Measurements from ENCODE around the gene UBC. TPM values are rescaled to one million over a fixed set of nuclear protein-coding genes. Genes with fewer than 3 reads are reported as not detected.

UBC gene
- total RNA-seq, 2 donors from 2014 or later: 637 to 675 TPM

DNA sequence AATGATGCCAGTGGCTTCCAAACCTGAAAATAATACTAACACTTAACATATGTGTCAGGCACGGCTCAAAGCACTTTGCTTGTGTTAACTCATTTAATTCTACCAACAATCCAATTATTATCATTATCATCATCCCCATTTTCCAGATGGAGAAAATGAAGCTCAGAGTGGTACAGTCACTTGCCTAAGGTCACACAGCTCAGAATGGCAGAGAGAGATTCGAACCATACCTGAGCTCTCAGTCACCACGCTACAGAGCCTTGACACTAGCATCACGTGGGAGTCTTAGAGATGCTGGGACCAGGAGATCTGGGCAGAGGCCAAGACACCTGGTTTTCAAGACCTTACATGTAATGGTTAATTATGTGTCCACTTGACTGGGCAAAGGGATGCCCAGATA is 40.3 kb upstream of the UBC start:
- peaks cover 2 to 25% of the 10 kb centered on the region in 2 donors for H3K36me3 ChIP-seq (replicated peaks in 1 of 2; ENCODE audit: insufficient read depth in 1 of 2, low read depth in 2 of 2)
- WGBS, 2 donors: 96 to 98% methylated on average over 4 of the region's 4 CpGs
- ATAC-seq: no peak

DNA sequence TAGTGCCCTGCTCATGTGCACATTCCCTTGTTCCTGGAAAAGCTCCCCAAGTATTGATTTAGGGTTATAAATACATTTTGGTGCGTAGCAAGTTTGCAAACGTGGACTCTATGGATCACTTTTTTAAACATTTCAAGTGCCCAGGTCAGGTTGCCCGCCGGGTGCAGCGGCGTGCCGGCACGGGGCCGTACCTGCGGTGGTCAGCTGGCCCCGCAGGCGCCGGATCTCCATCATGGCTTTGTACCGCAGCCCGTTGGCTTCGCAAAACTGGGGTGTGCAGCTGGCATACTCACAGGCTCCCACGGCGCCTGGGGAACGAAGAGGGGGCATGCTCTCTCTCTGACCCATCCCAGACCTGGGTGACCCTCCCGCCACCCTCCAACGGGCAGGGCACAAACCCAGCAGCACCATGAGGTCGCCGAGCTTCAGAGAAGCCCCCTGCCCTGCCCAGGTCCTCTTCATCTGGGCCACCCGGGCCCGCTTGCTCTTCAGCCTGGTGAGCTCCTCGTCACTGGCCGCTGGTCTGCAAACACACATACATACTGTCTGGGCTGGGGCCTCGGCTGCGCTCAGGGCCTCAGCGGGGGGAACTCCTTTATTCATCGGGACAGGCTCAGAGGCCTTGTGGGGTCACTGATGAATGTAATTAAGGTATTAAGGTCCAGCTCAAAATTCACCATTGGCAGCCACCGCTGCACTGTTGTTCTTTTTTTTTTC is 39.4 kb upstream of the UBC start:
- WGBS, 2 donors: 90 to 92% methylated on average over 10 to 32 of the region's 32 CpGs
- TF ChIP-seq POLR2A (IDR thresholded peaks at IDR 0.05): no peak
- TF ChIP-seq, protein P1, sequence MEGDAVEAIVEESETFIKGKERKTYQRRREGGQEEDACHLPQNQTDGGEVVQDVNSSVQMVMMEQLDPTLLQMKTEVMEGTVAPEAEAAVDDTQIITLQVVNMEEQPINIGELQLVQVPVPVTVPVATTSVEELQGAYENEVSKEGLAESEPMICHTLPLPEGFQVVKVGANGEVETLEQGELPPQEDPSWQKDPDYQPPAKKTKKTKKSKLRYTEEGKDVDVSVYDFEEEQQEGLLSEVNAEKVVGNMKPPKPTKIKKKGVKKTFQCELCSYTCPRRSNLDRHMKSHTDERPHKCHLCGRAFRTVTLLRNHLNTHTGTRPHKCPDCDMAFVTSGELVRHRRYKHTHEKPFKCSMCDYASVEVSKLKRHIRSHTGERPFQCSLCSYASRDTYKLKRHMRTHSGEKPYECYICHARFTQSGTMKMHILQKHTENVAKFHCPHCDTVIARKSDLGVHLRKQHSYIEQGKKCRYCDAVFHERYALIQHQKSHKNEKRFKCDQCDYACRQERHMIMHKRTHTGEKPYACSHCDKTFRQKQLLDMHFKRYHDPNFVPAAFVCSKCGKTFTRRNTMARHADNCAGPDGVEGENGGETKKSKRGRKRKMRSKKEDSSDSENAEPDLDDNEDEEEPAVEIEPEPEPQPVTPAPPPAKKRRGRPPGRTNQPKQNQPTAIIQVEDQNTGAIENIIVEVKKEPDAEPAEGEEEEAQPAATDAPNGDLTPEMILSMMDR (IDR thresholded peaks at IDR 0.05): no peak
- ATAC-seq (no peak), DNase-seq (no peak)
- no peaks in the 10 kb centered on the region for H3K4me1 ChIP-seq
- H3K9me3 ChIP-seq: no peaks in the 10 kb centered on the region
- H3K27ac ChIP-seq: no peak overlapping the region
- H3K4me3 ChIP-seq: no peak overlapping the region
- H3K36me3 ChIP-seq (replicated peaks in 1 of 2; ENCODE audit: insufficient read depth in 1 of 2, low read depth in 2 of 2): peaks cover 4 to 28% of the 10 kb centered on the region in 2 donors
- intact Hi-C loops (cut with DNase I): no loop called here
- no peaks in the 10 kb centered on the region for H3K27me3 ChIP-seq

More for the DNA sequence above, 40.3 kb upstream of the UBC start:
- H3K4me3 ChIP-seq: no peak overlapping the region
- H3K27me3 ChIP-seq: no peaks in the 10 kb centered on the region
- DNase-seq: no peak
- no peaks in the 10 kb centered on the region for H3K4me1 ChIP-seq
- no peaks in the 10 kb centered on the region for H3K9me3 ChIP-seq
- TF ChIP-seq, protein P1 (IDR thresholded peaks at IDR 0.05): no peak
- TF ChIP-seq POLR2A (IDR thresholded peaks at IDR 0.05): no peak
- intact Hi-C loops (cut with DNase I): no loop called here
- no peak overlapping the region for H3K27ac ChIP-seq

DNA sequence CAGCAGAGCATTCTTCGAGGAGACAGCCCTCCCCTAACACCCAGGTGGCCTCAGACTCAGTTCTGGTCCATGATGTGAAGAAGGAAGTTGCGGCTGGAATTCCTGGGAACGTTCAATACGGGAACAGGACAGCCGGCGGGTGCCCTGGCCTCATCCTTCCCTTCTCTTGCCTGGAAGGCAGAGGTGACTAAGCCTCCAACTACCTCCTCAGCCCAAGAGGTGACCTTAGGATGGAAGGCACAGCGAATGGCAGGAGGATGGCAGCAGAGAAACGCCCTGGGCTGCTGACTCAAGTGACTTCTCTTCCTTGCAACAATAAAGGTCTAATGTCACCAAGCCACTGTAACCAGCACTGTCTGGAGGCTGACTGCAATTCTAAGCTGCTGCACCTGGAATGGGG is 38.4 kb upstream of the UBC start:
- DNase-seq (no peak), ATAC-seq (no peak)
- Histone ChIP-seq H3K36me3 (replicated peaks in 1 of 2; ENCODE audit: insufficient read depth in 1 of 2, low read depth in 2 of 2) (peaks cover 7 to 32% of the 10 kb centered on the region in 2 donors), H3K27me3 (no peaks in the 10 kb centered on the region), H3K4me3 (no peak overlapping the region), H3K9me3 (no peaks in the 10 kb centered on the region), H3K4me1 (no peaks in the 10 kb centered on the region), H3K27ac (no peak overlapping the region)
- no peak for TF ChIP-seq POLR2A (IDR thresholded peaks at IDR 0.05)
- TF ChIP-seq, protein P1 (IDR thresholded peaks at IDR 0.05): no peak
- intact Hi-C loops (cut with DNase I): no loop called here
- WGBS, 2 donors: 77% methylated on average over 8 of the region's 8 CpGs; no CpG with 5 or more reads in 1 of the 2 donors

DNA sequence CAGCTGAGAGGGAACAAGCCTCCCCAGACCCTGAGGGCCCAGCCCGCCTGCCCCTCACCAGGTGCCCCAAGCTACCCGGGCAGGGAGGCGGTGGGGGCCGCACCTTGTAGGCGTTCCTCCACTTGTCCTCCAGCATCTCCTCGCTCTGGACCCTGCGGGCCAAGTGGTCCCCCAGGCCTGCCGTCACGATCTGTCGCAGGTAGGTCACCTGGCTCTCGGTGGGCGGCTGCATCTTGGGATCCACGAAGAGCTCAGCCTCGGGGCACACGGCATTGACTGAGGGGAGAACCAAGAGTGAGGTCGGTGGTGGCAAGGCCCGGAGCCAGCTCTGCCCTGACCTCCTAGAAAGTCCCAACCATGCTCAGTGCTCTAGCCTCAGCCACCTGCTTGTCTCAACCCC is 37.8 kb upstream of the UBC start:
- H3K27me3 ChIP-seq: no peaks in the 10 kb centered on the region
- peaks cover 7 to 35% of the 10 kb centered on the region in 2 donors for H3K36me3 ChIP-seq (replicated peaks in 1 of 2; ENCODE audit: insufficient read depth in 1 of 2, low read depth in 2 of 2)

More for the DNA sequence above, 37.8 kb upstream of the UBC start:
- Histone ChIP-seq H3K4me3 (no peak overlapping the region), H3K4me1 (no peaks in the 10 kb centered on the region), H3K27ac (no peak overlapping the region), H3K9me3 (no peaks in the 10 kb centered on the region)
- ATAC-seq (no peak), DNase-seq (no peak)
- 90 to 99% methylated on average over 12 to 17 of the region's 17 CpGs for WGBS, 2 donors
- intact Hi-C loops (cut with DNase I): no loop called here
- TF ChIP-seq, protein P1 (IDR thresholded peaks at IDR 0.05): no peak
- no peak for TF ChIP-seq POLR2A (IDR thresholded peaks at IDR 0.05)

Data from body of pancreas (tissue), 4 donors.